Loucy (cell line): Measurements from ENCODE around the gene TMEM132C.

Experiments
- H2AFZ ChIP-seq: fragments of 200-600 bp; sonication (generic); 2 replicates; pipeline ENCODE4 v1.6.0; 2016; ENCODE audit warnings: antibody characterized with exemption, mild to moderate bottlenecking, low read length, moderate library complexity
- H3F3A ChIP-seq: fragments of 200-600 bp; 2 replicates; pipeline ENCODE4 v1.6.0; 2016; ENCODE audit warnings: antibody characterized with exemption, low read depth, mild to moderate bottlenecking
- H3K27me3 ChIP-seq: fragments of 200-600 bp; sonication (generic); 2 replicates; pipeline ENCODE4 v1.6.1; 2014; ENCODE audit warnings: low read length, mild to moderate bottlenecking; ENCODE audit not compliant: insufficient read depth, poor library complexity, severe bottlenecking
- H3K36me3 ChIP-seq: fragments of 200-600 bp; sonication (generic); 2 replicates; pipeline ENCODE4 v1.6.1; 2016; ENCODE audit warnings: low read length; ENCODE audit not compliant: insufficient read depth
- H3K4me1 ChIP-seq: fragments of 200-600 bp; sonication (generic); 2 replicates; pipeline ENCODE4 v1.5.1; 2014; ENCODE audit warnings: low read length, mild to moderate bottlenecking; ENCODE audit not compliant: insufficient read depth, poor library complexity, severe bottlenecking
- H3K4me2 ChIP-seq: fragments of 200-600 bp; sonication (generic); 2 replicates; pipeline ENCODE4 v1.6.0; 2014; ENCODE audit warnings: antibody characterized with exemption, low read length, low read depth, mild to moderate bottlenecking; ENCODE audit not compliant: poor library complexity, severe bottlenecking
- H3K4me3 ChIP-seq: fragments of 200-600 bp; sonication (generic); 2 replicates; pipeline ENCODE4 v1.5.1; 2014; ENCODE audit warnings: low read length, mild to moderate bottlenecking, mixed read lengths; ENCODE audit not compliant: poor library complexity, severe bottlenecking
- H3K79me2 ChIP-seq: fragments of 200-600 bp; sonication (generic); 2 replicates; pipeline ENCODE4 v1.6.1; 2014; ENCODE audit warnings: low read length; ENCODE audit not compliant: insufficient read depth
- H3K9ac ChIP-seq: fragments of 200-600 bp; sonication (generic); 2 replicates; pipeline ENCODE4 v1.6.0; 2014; ENCODE audit warnings: mild to moderate bottlenecking, low read depth, low read length, moderate library complexity; ENCODE audit not compliant: poor library complexity, severe bottlenecking
- H3K9me2 ChIP-seq: fragments of 200-600 bp; sonication (generic); replicated peaks from 2 replicates; pipeline ENCODE4 v1.6.1; 2016; ENCODE audit warnings: low read depth, low read length, mixed read lengths
- H3K9me3 ChIP-seq: fragments of 200-600 bp; sonication (generic); 2 replicates; pipeline ENCODE4 v1.6.1; 2014; ENCODE audit warnings: mild to moderate bottlenecking, antibody characterized with exemption, low read length, low read depth; ENCODE audit not compliant: insufficient read depth
- H4K20me1 ChIP-seq: fragments of 200-600 bp; sonication (generic); 2 replicates; pipeline ENCODE4 v1.6.0; 2014; ENCODE audit warnings: antibody characterized with exemption, low read length, mild to moderate bottlenecking; ENCODE audit not compliant: insufficient read depth, poor library complexity, severe bottlenecking
- EZH2phosphoT487 ChIP-seq: fragments of 200-600 bp; IDR thresholded peaks from 2 replicates; pipeline ENCODE4 v1.6.1; 2018; ENCODE audit warnings: antibody characterized with exemption, mild to moderate bottlenecking, moderate library complexity, borderline replicate concordance
- TF ChIP-seq, protein P1 (sequence below): fragments of 200-600 bp; sonication (generic); conservative IDR thresholded peaks from 2 replicates; pipeline ENCODE4 v1.5.1; 2014; ENCODE audit warnings: mild to moderate bottlenecking, antibody characterized with exemption, low read length

TMEM132C gene

DNA sequence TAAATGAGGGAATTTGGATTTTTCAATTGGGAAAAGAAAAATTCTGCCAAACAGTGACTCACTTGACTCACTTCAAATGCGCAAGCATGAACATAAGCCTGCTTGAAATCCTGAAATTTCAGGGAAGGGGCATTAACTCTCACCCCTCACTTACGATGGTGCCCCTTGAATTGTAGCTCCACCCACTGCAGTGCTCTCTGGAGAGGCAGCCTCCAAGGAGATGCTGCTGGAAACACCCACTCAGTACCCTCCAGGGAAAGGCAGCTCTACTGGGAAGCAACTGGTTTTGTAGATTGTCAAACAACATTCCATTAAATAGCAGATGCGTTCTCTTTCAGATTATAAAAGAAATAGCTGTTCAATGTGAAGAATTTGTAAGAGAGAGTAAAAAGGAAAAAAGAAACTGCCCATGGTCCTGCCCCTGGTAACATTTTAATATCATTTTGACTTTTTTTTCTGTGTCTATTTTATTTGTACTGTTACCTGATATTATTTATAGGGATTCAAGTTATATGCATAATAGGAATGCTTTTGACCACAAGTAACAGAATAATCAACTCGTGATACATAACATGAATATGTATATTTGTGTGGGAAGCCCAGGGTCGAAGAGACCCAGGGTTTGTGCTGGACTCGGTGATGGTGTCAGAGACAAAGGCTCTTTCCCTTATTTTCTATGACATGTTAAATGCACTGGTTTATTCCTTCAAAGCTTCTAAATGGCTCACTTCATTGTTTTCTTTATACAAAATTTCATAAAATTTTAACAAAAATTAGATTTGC lies 31.1 kb upstream of the TMEM132C start:
- Histone ChIP-seq H3K9me2 (no peaks in the 10 kb centered on the region), H3K36me3 (no peaks in the 10 kb centered on the region), H3F3A (no peaks in the 10 kb centered on the region), H3K27me3 (no peaks in the 10 kb centered on the region), H3K9ac (no peak overlapping the region), H2AFZ (no peak overlapping the region), H3K4me2 (no peak overlapping the region), H4K20me1 (no peaks in the 10 kb centered on the region), H3K4me1 (no peaks in the 10 kb centered on the region), H3K79me2 (no peaks in the 10 kb centered on the region), H3K4me3 (no peak overlapping the region), H3K9me3 (no peaks in the 10 kb centered on the region)
- TF ChIP-seq, protein P1, sequence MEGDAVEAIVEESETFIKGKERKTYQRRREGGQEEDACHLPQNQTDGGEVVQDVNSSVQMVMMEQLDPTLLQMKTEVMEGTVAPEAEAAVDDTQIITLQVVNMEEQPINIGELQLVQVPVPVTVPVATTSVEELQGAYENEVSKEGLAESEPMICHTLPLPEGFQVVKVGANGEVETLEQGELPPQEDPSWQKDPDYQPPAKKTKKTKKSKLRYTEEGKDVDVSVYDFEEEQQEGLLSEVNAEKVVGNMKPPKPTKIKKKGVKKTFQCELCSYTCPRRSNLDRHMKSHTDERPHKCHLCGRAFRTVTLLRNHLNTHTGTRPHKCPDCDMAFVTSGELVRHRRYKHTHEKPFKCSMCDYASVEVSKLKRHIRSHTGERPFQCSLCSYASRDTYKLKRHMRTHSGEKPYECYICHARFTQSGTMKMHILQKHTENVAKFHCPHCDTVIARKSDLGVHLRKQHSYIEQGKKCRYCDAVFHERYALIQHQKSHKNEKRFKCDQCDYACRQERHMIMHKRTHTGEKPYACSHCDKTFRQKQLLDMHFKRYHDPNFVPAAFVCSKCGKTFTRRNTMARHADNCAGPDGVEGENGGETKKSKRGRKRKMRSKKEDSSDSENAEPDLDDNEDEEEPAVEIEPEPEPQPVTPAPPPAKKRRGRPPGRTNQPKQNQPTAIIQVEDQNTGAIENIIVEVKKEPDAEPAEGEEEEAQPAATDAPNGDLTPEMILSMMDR = no peak
- no peak for TF ChIP-seq EZH2phosphoT487

DNA sequence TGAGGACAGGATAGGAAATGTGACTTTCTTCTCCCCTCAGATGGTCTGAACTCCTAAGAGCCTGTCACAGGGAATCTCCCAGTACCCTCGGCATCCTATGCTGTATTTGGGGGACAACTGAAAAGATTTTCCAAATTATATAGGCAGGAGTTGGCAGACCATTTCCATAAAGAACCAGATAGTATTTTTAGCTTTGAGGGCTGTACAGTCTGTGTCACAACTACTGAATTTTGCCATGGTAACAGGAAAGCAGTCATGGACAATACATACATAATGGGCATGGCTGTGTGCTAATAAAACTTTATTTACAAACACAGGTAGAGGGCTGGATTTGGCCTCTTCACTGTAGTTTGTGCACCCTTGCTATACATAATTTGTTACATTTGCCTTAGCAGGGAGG lies 30.4 kb upstream of the TMEM132C start:
- H3K27me3 ChIP-seq = no peaks in the 10 kb centered on the region
- H3K4me1 ChIP-seq = no peaks in the 10 kb centered on the region
- H3K36me3 ChIP-seq = no peaks in the 10 kb centered on the region
- H3K9me2 ChIP-seq = no peaks in the 10 kb centered on the region
- no peaks in the 10 kb centered on the region for H3K79me2 ChIP-seq
- H3F3A ChIP-seq = no peaks in the 10 kb centered on the region
- H3K4me3 ChIP-seq = no peak overlapping the region
- H4K20me1 ChIP-seq = no peaks in the 10 kb centered on the region
- no peak overlapping the region for H2AFZ ChIP-seq
- no peak overlapping the region for H3K9ac ChIP-seq
- TF ChIP-seq, protein P1 = no peak
- TF ChIP-seq EZH2phosphoT487 = no peak
- no peak overlapping the region for H3K4me2 ChIP-seq
- H3K9me3 ChIP-seq = no peaks in the 10 kb centered on the region

DNA sequence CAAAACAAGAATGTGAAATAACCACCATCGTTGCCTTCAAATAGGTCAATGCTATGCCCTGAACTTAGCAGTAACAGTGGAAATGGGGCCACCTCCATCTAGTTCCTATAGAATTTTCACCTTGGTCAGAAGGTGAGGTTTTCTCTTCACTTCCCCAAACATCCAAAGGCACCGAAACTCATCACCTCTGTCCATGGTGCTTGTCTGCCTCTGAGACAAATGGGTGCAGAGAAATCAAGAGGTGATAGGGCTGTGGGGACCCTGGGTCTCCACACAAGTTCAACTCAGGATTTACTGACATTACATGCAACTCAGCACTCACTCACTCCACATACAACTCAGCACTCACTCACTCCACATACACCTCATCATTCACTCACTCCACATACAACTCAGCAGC lies 26.2 kb upstream of the TMEM132C start:
- TF ChIP-seq, protein P1 = no peak
- TF ChIP-seq EZH2phosphoT487 = no peak

More for the DNA sequence above, 26.2 kb upstream of the TMEM132C start:
- H3K9me2 ChIP-seq = no peaks in the 10 kb centered on the region
- no peak overlapping the region for H3K9ac ChIP-seq
- H3K79me2 ChIP-seq = no peaks in the 10 kb centered on the region
- no peaks in the 10 kb centered on the region for H3F3A ChIP-seq
- H3K36me3 ChIP-seq = no peaks in the 10 kb centered on the region
- peaks cover 2% of the 10 kb centered on the region; the same call in 1 of the 2 replicates for H3K9me3 ChIP-seq
- no peak overlapping the region for H2AFZ ChIP-seq
- no peaks in the 10 kb centered on the region for H3K27me3 ChIP-seq
- H4K20me1 ChIP-seq = no peaks in the 10 kb centered on the region
- H3K4me3 ChIP-seq = no peak overlapping the region
- H3K4me1 ChIP-seq = no peaks in the 10 kb centered on the region
- no peak overlapping the region for H3K4me2 ChIP-seq
